HTERT RPE-1 (cell line): ENCODE data around the gene EML2.
"Not testable (repeated sequence)": the region's sequence is repeated elsewhere in the genome, so short reads cannot be mapped to it uniquely, and the experiment has no call there.

Source experiments
- in situ Hi-C: fragments of 300-500 bp; cut with MboI; formaldehyde crosslinking; loops from 4 replicates; pipeline ENCODE4 v1.14.3; 2020; ENCODE audit warnings: low sequenced_read_pairs

EML2 gene

GRCh38 chr19:45655073-45655472 is 15.9 kb upstream of the EML2 start:
- in situ Hi-C loops = no loop called here

DNA sequence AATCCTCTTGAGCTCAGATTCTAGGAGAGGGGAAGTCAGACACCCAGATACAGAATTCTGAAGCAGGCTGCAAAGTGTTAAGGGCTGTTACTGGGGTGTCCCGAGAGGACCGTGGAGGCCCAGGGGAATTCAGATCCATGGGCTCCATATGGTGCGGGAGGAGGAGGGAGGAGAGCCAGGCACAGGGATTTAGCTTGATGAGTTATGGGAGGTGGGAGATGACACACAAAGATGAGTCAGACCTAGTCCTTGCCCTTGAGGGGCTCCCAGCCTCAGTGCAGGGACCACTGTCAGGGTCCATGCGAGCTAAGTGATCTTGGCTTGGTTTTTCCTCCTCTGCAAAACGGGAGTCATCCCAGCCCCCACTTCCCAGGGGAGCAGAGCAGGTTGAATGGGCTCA is 14.4 kb upstream of the EML2 start:
- in situ Hi-C loops = no loop called here

DNA sequence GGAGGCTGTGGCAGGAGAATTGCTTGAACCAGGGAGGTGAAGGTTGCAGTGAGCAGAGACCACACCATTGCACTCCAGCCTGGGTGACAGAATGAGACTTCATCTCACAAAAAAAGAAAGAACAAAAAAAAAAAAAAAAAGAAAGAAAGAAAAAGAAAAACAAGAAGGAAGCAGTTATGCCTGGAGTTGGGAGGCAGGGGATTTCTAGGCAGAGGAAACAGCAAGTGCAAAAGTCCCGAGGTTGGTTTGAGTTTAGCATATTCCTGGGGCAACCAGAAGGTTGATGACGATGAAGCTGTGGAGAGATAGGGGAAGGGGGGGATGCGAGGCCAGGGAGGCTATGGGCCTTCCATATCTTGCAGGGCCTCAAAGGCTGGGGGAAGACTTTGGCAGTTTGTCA is 11.5 kb upstream of the EML2 start:
- in situ Hi-C loops = no loop called here

DNA sequence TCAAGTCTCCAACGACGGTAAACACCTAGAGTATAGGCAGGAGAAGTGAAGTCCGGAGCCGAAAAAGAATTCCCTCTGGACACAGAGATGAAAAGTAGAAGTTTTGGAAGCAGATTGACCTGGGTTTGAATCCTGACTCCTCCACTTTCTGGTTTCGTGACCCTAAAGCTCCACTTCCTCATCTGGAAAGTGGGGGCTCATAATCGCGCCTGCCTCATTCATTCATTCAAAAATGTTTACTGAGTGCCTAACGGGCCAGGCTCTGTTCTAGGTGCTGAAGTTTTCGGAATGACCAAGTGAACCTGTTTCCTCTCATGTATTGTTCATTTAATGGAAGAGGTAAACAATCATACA is 7.1 kb upstream of the EML2 start:
- in situ Hi-C loops = no loop called here

DNA sequence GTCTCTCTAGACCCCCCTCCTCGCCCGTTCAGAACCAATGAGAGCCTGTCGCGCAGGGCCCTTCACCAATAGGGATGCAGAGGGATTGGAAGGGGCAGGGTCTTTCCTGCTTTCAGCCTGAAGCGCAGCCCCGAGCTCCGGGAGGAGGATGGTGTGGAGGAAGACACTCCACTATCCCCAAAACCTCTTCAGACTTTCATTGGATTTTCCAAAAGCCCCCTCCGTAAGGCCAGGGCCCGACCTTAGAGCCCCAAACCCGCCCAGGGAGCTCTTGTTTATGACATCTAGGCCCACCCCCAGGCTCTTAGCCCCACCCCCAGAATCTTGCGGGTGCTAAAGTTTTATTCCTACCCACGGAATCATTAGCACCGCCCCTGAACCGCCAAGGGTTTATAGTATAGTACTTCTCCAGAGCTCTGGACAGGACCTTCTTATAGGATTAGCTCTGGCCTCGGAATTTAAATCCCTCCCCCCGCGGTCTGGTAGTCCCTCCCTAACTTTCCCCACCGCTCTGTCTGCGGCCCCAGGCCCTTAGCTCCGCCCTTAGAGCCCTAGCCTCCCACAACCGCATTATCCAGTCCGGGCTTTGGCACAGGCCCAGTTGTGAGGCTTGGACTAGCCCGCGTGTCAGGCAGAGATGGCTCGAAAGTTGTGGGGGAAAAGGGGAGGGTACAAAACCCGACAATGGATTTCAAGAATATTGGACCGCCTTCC is 6.6 kb upstream of the EML2 start:
- in situ Hi-C loops = no loop called here

- in situ Hi-C loops = no loop called here
These were observed 6.0 kb upstream of the EML2 start for GRCh38 chr19:45645068-45645630.

DNA sequence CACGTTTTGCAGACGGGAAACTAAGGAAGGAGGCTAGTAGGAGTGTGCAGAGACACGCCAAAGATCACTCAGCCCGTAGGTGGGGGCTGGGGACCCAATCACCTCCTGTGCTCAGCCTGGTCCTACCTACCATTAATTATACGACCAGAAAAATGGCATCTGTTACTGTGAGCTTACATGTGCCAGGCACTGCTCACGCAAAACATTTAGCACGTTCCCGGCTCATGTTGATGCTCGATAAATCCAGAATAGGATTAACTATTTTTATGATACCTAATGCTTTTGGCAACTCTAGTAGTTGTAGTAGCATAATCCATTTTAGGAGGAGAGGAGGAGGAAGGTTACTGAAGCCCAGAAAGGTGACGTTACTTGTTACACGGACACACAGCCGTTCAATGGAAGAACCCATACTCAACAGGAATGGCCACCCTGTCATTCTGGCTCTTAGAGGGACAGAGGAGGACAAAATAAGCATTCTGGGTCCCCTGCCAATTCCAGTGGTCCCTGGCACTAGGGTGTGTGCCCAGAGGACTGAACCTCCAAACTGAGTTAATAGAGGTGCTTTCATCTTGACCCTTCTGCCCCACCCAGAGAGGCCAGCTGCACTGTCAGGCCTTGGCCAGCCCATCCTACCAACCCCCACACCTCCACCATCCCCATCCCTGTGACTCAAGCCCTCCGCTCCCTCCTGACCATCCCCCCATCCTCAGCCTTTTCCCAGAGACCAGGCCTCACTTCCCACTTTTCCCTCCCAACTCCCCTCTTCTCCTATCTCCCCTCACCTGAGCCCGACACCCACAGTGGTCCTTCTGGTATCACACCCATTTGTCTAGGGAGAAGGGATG is 5.0 kb upstream of the EML2 start:
- in situ Hi-C loops = no loop called here

GRCh38 chr19:45643024-45643926 is 4.1 kb upstream of the EML2 start:
- in situ Hi-C loops = no loop called here

DNA sequence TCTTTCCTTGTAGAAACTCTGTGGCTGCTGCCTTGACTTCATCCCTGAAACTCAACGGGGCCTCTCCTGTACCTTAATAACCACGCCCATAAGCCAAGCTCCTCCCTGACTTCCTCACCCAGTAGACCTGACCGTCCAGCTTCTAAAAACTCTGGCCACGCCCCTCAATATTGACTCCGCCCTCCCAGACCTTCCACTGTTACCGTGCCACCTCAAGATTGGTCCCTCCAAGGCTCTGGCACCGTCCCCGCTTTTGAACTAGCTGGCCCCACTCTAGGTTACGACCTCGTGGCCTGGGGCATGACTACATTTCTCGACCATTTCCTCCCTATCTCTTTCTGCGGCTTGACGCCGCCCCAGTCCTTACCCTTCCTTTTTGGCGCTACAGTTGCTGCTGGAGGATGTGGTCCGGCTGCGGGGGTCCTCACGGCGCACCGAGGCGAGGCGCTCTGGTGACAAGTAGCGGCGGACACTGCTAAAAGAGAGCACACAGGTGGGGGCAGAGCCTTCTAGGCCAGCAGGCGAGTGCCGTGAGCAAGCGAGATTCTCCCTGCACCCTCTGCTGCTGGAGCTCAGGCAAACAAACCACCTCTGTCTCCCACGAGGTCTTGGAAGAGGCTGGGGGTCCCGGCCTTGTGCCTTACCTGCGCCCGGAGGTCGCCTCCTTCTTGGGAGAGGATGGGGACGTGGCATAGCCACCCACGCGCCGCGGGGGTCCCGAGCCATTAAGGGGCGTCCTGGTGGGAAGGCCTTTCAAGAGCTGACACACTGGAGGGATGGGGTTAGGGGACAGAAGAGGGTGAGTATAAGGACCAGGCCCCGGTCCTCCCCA is 2.3 kb upstream of the EML2 start:
- in situ Hi-C loops = no loop called here

DNA sequence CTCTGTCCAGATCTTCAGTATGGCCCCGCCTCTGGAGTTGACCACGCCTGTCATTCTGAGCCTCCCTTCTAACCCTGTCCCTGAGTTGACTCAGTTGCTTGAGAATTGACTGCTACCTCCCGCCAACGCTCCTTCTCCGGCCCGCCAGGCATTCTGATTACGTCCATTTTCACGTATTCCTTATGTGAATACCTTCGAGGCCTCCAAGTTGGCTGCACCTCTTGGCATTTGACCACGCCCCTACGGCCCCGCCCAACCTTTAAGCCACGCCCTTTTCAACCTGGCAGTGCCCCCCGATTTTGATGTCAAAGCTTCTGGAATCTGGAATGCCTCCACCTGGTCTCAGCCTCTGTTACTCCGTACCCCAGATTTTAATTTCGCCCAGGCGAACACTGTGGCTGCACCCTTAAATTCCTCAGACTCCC is 1.7 kb upstream of the EML2 start:
- in situ Hi-C loops = no loop called here

DNA sequence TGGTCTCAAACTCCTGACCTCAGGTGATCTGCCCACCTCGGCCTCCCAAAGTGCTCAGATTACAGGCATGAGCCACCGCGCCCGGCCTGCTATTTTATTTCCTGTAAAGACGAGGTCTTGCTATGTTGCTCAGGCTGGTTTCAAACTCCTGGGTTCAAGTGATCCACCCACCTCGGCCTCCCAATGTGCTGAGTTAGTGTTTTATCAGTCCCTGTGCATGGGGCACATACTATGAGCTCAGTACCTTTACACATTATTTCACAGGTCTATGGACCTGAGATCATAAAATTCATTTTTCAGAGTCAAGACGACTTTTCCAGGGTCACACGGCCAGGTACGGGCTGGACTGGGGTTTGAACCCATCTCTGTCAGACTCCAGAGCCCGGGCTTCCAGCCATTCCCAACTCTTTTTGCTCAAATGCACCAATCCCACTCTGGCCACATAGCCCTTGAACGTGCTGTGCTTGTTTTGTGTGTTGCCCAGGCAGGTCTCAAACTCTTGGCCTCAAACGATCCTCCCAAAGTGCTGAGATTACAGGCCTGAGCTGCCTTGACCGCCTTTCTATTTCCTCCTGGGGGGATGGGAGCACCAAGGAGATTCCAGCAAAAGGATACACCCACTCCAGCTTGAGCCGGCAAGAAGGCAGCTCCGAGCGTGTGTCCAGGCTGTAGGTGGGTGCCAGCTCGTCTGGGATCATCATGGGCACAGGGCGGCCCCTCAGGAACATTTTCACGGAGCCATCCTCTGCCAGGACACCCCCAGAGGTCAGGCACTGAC is 1.1 kb downstream of the EML2 start:
- in situ Hi-C loops = no loop called here

- in situ Hi-C loops = no loop called here
These were observed 2.3 kb downstream of the EML2 start for GRCh38 chr19:45636902-45637301.

DNA sequence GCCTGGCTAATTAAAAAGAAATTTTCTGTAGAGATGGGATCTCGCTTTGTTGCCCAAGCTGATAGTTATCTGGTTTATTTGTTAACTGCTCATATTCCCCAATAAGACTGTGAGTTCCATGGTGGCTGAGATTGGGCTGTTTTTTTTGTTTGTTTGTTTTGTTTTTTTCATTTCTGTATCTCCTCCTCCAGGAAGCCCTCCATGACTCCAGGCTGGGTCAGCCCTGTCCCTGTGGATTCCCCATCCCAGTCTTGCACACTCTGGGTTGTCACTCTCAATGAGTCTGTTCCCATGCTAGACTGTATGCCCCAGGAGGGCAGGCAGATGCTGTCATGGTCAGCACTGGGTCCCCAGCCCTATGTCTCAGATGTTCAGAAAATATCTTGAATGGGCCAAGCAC is 2.9 kb downstream of the EML2 start:
- in situ Hi-C loops = no loop called here

- in situ Hi-C loops = no loop called here
These were observed 6.6 kb downstream of the EML2 start for GRCh38 chr19:45632468-45633196.

- in situ Hi-C loops = no loop called here
These were observed 8.7 kb downstream of the EML2 start for GRCh38 chr19:45630463-45630862.

- in situ Hi-C loops = no loop called here
These were observed 9.5 kb downstream of the EML2 start for GRCh38 chr19:45629704-45630103.

DNA sequence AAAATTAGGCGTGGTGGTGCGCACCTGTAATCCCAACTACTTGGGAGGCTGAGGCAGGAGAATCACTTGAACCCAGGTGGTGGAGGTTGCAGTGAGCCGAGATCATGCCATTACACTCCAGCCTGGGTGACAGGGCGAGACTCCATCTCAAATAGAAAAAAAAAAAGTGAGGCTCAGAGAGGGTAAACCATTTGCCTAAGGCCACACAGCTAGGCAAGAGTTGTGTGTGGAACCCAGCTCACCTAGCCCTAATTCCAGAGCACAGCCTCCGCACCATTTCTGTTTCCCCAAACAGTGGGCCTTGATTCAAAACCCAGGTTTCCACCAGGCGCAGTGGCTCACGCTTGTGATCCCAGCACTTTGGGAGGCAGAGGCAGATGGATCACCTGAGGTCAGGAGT is 11.0 kb downstream of the EML2 start:
- in situ Hi-C loops = not testable (repeated sequence)

GRCh38 chr19:45623984-45624383 is 15.2 kb downstream of the EML2 start:
- in situ Hi-C loops = no loop called here

GRCh38 chr19:45621976-45622503 is 17.2 kb downstream of the EML2 start:
- in situ Hi-C loops = no loop called here
